Heart right ventricle (tissue), 16 donors: ENCODE data around the gene SLC16A11. TPM values are rescaled to one million over a fixed set of nuclear protein-coding genes. Genes with fewer than 3 reads are reported as not detected.

Experiments
- ATAC-seq, 8 donors: fragments of 200-7000 bp; cut with Tn5 transposase; one replicate each; pipeline ENCODE4 v1.9.1; 2020; ENCODE audit warnings: mild to moderate bottlenecking in 8 of 8, moderate library complexity in 8 of 8, moderate number of reproducible peaks in 1 of 8
- DNase-seq, 2 donors: peaks; one replicate each; pipeline ENCODE4 v3.0.0-alpha.2; 2020
- H3K27ac ChIP-seq, 10 donors: fragments of 200-600 bp; sonication (generic) in 2 of 10; one replicate each; pipeline versions ENCODE4 v1.5.0 to v1.8.0; 2020 to 2022; ENCODE audit warnings: mild to moderate bottlenecking in 3 of 10
- H3K27me3 ChIP-seq, 7 donors: fragments of 200-600 bp; one replicate each; pipeline ENCODE4 v1.8.0; 2021 to 2022; ENCODE audit warnings: mild to moderate bottlenecking in 2 of 7
- H3K36me3 ChIP-seq, 9 donors: fragments of 200-600 bp; sonication (generic) in 1 of 9; one replicate each; pipeline versions ENCODE4 v1.5.0 to v1.8.0; 2020 to 2022; ENCODE audit warnings: mild to moderate bottlenecking in 2 of 9
- H3K4me1 ChIP-seq, 9 donors: fragments of 200-600 bp; sonication (generic) in 1 of 9; one replicate each; pipeline versions ENCODE4 v1.5.0 to v1.8.0; 2020 to 2022; ENCODE audit warnings: mild to moderate bottlenecking in 4 of 9
- H3K4me3 ChIP-seq, 10 donors: fragments of 200-600 bp; sonication (generic) in 2 of 10; one replicate each; pipeline versions ENCODE4 v1.5.0 to v1.8.0; 2020 to 2022; ENCODE audit warnings: mild to moderate bottlenecking in 7 of 10, moderate library complexity in 2 of 10
- H3K9me3 ChIP-seq, 11 donors: fragments of 200-600 bp in 10 of 11; sonication (generic) in 2 of 11; one replicate each; pipeline versions ENCODE4 v1.5.0 to v1.8.0; 2013 to 2022; ENCODE audit warnings: mild to moderate bottlenecking in 2 of 11, control low read depth in 1 of 11, moderate library complexity in 1 of 11
- CTCF ChIP-seq, 9 donors: fragments of 200-600 bp; sonication (generic) in 2 of 9; IDR thresholded peaks; one replicate each; pipeline versions ENCODE4 v1.5.0 to v1.8.0; 2021 to 2022; ENCODE audit warnings: antibody characterized with exemption in 9 of 9, mild to moderate bottlenecking in 5 of 9, moderate library complexity in 1 of 9
- WGBS, 2 donors: extraction: QIAGEN DNeasy Blood & Tissue Kit; methylation state at CpG; one replicate each; pipeline ENCODE4 v1.1.7; 2013; ENCODE audit warnings: inconsistent platforms in 1 of 2; 5-methylcytosine and 5-hydroxymethylcytosine counted together
- intact Hi-C, 10 donors: fragments of 100-400 bp; cut with DNase I; formaldehyde crosslinking; loops; one replicate each; pipeline versions ENCODE4 v1.11.1 to v1.14.2; 2022
- polyA plus RNA-seq, 2 donors: library from polyadenylated mRNA; stranded (reverse); fragments of 200-250 nt; gene quantifications; one replicate each; pipeline ENCODE4 v1.2.3, GENCODE V29; 2013
- total RNA-seq, 10 donors: library from RNA; stranded (reverse); fragmentation: NEBNext Ultra II Directional in 3 of 10; extraction: Animal tissue kit (Norgen Biotek cat#: 25700) in 3 of 10; gene quantifications; one replicate each; pipeline versions ENCODE4 v1.2.1 to v1.2.4, GENCODE V29; 2021 to 2023
- donor health status: Arrhythmogenic right ventricular cardiomyopathy.
- donor health status: ischemic (EF 13 %, LVEDD 7.1; RV severe dilation, severe dysfunction).
- donor health status: healthy with polysubstance abuse.
- donor health status: DM: no; HTN: yes; CAD: no.
- donor health status: DM: no; HTN: no; CAD: no.
- donor health status: ischemic (EF 25% LVEDD 6.9; RV normal size, moderate dysfunction).
- donor health status: ischemic (EF 25% LVEDD 5.7; RV mildly dilated, moderate dysfunction).
- donor health status: healthy.
- donor health status: DM: yes; HTN: yes; CAD: no.
- donor health status: Ischemic cardiomyopathy.
- donor health status: ischemic (EF 35%, LVEDD 5.7; RV mildly dilated, moderate dysfunction).
- donor health status: nonischemic (EF 11% LVEDD 7.7; RV severe dilation, severe dysfunction).
- donor health status: DM: yes; HTN: yes; CAD: no.
- donor health status: PGD.
- donor health status: ischemic (EF 29% LVEDD 5.4; RV normal size, mild dysfunction).
- donor health status: nonischemic (EF 23%, LVEDD 6.1; RV moderate dilation, normal function).

The SLC16A11 gene
- total and polyA plus RNA-seq, 12 donors = 0.19 to 2.1 (median 0.57) TPM

- peaks cover 0 to 24% (median 0%) of the 10 kb centered on the region in 9 donors for H3K36me3 ChIP-seq
- H3K27ac ChIP-seq = peak overlapping the region; percentile 87 to 100 (median 96)
- ATAC-seq = no peak
- intact Hi-C loops = loop anchor here in 6 of 10 donors (10.0 kb wide), 2 partner anchors 260 to 350 kb away; partner anchors contain the start of gene XAF1 (in 5 of the 6)
- H3K9me3 ChIP-seq = no peaks in the 10 kb centered on the region
- peaks cover 21 to 81% (median 68%) of the 10 kb centered on the region in 9 donors for H3K4me1 ChIP-seq
- peak in 4 of 9 donors; percentile 0 to 33 (median 24) for TF ChIP-seq CTCF (IDR thresholded peaks at IDR 0.05)
- peak overlapping the region; percentile 59 to 98 (median 92) for H3K4me3 ChIP-seq
- WGBS, 2 donors = 12% methylated on average over 55 to 56 of the region's 56 CpGs
- H3K27me3 ChIP-seq = no peaks in the 10 kb centered on the region
- no peak for DNase-seq
These were observed 28.6 kb downstream of the SLC16A11 start for GRCh38 chr17:7014995-7015958.

GRCh38 chr17:7014261-7014994, 29.5 kb downstream of the SLC16A11 start:
- Histone ChIP-seq H3K27ac (peak overlapping the region; percentile 87 to 100 (median 96)), H3K4me3 (peak overlapping the region; percentile 59 to 98 (median 92)), H3K27me3 (no peaks in the 10 kb centered on the region), H3K4me1 (peaks cover 19 to 84% (median 68%) of the 10 kb centered on the region in 9 donors), H3K36me3 (peaks cover 0 to 32% (median 4%) of the 10 kb centered on the region in 9 donors), H3K9me3 (no peaks in the 10 kb centered on the region)
- DNase-seq (peak; percentile 97 to 99), ATAC-seq (peak; percentile 87 to 93 (median 90))
- TF ChIP-seq CTCF (IDR thresholded peaks at IDR 0.05) = peak; percentile 70 to 97 (median 84)
- 0 to 2% methylated on average over 63 to 75 of the region's 75 CpGs for WGBS, 2 donors
- intact Hi-C loops = loop anchor here in 6 of 10 donors (10.0 kb wide), 2 partner anchors 260 to 350 kb away; partner anchors contain the start of gene XAF1 (in 5 of the 6)

GRCh38 chr17:7011942-7012254, 32.0 kb downstream of the SLC16A11 start:
- H3K27me3 ChIP-seq = no peaks in the 10 kb centered on the region
- ATAC-seq = no peak
- H3K27ac ChIP-seq = peak overlapping the region; percentile 93 to 100 (median 97)
- H3K9me3 ChIP-seq = no peaks in the 10 kb centered on the region
- H3K4me3 ChIP-seq = peak overlapping the region; percentile 78 to 98 (median 92)
- H3K36me3 ChIP-seq = peaks cover 0 to 46% (median 6%) of the 10 kb centered on the region in 9 donors
- 0 to 1% methylated on average over 6 of the region's 6 CpGs for WGBS, 2 donors
- no peak for DNase-seq
- TF ChIP-seq CTCF (IDR thresholded peaks at IDR 0.05) = no peak
- peaks cover 12 to 63% (median 54%) of the 10 kb centered on the region in 9 donors for H3K4me1 ChIP-seq
- intact Hi-C loops = loop anchor here in 6 of 10 donors (10.0 kb wide), 2 partner anchors 257 to 347 kb away; partner anchors contain the start of gene XAF1 (in 5 of the 6)

GRCh38 chr17:7011415-7011814, 32.5 kb downstream of the SLC16A11 start:
- Histone ChIP-seq H3K27ac (peak overlapping the region in 6 of 10 donors; percentile 93 to 100 (median 98)), H3K36me3 (peaks cover 0 to 46% (median 6%) of the 10 kb centered on the region in 9 donors), H3K4me3 (peak overlapping the region; percentile 78 to 98 (median 92)), H3K27me3 (no peaks in the 10 kb centered on the region), H3K4me1 (peaks cover 12 to 58% (median 50%) of the 10 kb centered on the region in 9 donors), H3K9me3 (no peaks in the 10 kb centered on the region)
- ATAC-seq (no peak), DNase-seq (no peak)
- WGBS, 2 donors = 51 to 53% methylated on average over 14 of the region's 14 CpGs
- intact Hi-C loops = loop anchor here in 6 of 10 donors (10.0 kb wide), 2 partner anchors 257 to 347 kb away; partner anchors contain the start of gene XAF1 (in 5 of the 6)
- no peak for TF ChIP-seq CTCF (IDR thresholded peaks at IDR 0.05)
